SKM-1 (cell line): ENCODE measurements around the gene OR52I1.
A peak's percentile ranks its signal among the peaks of the same experiment; 100 is the strongest.

Source experiments
- DNase-seq: peaks from one replicate; lab custom pipeline; 2025; ENCODE audit not compliant: unreplicated experiment; lab: John Stamatoyannopoulos, UW

The OR52I1 gene, protein sequence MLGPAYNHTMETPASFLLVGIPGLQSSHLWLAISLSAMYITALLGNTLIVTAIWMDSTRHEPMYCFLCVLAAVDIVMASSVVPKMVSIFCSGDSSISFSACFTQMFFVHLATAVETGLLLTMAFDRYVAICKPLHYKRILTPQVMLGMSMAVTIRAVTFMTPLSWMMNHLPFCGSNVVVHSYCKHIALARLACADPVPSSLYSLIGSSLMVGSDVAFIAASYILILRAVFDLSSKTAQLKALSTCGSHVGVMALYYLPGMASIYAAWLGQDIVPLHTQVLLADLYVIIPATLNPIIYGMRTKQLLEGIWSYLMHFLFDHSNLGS

DNA sequence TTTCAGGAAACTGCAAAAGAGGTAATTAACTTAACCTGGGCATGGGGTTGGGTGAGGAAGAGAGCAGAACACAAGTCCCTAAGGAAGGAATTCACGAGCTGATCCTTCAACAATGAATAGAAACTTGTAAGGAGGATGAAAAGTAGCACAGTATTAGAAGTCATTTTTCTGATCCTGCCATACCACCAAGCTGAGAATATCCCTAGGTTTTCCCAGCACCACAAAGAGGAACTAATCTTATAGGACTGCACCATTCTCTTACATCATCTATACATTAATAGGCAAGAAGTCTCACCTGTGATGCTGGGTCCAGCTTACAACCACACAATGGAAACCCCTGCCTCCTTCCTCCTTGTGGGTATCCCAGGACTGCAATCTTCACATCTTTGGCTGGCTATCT is at the start of gene OR52I1:
TSS of gene OR52I1 (plus strand) at position 301 of the 400 bp plus-strand sequence. CDS start at position 301, 0 bp downstream.
- DNase-seq: no peak

DNA sequence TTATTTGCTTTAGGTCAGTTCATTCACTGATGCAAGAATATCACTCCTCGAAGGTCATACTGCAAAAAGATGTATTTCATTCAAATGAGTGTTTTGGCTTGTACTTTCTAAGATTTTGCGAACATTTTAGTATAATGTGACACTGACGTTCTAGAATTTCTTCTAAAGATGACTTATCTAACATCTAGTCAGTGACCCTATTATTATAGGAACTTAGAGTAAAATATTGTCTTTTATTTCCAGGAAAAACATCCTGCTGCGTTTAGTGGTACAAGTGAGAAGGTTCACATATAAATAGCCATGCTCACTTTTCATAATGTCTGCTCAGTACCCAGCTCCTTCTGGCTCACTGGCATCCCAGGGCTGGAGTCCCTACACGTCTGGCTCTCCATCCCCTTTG is 48.9 kb upstream of the OR52I1 start, which contains the start of gene OR52M1:
TSS of gene OR52M1 (plus strand) at position 301 of the 400 bp plus-strand sequence. CDS start at position 301, 0 bp downstream.
- DNase-seq: no peak

DNA sequence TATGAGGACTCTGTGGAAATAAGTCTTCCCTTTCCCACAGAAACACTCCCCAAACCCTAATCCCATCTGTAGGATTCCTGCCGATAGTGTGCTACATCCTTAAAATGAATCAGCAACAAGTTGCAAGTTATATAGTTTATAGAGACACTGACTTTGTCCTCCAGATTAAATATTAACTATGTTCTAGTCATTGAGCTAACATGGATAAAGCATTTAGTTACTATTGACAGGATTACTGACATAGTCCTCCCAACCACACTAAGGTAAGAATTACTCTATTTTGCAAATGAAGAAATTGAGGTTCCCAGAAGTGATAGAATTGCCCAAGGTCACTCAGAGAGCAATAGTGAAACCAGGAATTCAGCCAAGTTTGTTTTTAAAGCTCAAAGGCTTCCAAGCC is 47.0 kb upstream of the OR52I1 start:
- no peak for DNase-seq

DNA sequence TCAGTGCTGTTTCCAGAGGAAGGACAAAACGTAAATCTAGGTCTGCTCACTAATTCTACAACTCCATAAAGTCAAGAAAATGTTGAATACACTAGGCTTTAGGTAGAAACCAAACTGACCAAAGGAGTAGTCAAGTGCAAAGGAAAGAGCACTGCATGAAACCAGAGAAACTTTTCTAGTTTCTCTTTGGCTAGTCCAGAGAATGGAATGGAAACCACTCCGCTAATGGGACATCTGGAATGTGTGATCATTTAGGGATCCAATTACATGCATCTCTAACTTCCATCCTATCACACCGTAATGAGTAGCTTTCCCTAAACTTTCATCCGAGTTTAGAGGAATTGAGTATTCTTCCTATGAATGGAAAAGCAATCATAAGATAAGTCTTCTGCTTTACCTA is 46.4 kb upstream of the OR52I1 start:
- DNase-seq: no peak

DNA sequence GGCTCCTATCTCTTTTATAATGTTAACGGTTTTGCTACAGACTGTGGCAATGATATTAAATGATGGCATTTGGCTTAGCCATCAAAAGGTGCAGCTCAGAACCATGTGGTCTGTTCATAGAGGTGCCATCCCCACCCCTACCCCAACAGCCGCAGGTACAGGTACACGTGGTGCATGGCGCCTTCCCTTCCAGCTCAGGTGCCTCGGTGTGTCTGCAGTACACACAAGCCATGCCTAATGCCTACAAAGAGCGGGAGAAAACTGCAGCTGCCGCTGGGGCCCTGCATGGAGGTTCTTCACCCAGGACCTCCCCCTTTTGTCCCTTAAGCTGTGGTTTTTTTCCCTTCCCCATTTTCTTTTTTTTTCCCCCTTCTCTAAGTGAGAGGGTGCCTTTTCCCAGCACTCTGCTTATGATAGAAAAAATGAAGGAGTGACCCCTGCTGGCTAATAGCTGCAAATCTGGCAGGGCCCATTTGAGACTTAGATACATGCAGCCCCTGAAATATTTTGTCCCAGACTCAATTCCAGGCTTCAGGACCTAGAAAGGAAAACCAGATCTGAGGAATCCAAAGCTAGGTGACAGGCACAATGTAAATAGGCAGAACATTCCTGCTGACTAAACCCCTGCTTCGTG is 42.4 kb upstream of the OR52I1 start:
- no peak for DNase-seq

DNA sequence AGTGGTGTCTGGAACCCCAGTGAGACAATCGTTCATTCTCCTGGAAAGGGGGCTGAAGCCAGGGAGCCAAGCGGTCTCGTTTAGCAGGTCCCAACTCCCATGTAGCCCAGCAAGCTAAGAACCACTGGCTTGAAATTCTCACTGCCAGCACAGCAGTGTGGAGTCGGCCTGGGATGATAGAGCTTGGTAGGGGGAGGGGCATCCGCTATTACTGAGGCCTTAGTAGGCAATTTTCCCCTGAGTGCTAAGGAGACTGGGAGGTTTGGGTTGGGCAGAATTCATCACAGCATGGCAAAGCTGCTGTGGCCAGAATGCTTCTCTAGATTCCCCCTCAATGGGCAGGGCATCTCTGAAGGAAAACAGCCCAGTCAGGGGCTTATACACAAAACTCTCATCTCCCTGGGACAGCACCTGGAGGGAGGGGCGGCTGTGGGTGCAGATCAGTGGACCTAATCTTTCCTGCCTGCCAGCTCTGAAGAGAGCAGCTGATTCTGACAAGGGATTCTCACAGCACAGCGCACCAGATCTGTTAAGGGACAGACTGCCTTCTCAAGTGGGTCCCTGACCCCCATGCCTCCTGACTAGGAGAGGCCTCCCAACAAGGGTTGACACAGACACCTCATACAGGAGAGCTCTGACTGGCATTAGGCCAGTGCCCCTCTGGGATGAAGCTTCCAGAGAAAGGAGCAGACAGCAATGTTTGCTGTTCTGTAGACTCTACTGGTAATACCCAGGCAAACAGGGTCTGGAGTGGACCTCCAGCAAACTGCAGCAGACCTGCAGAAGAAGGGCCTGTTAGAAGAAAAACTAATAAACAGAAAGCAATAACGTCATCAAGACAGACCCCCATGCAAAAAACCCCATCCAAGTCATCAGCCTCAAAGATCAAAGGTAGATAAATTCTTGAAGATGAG is 34.1 kb upstream of the OR52I1 start:
- no peak for DNase-seq

DNA sequence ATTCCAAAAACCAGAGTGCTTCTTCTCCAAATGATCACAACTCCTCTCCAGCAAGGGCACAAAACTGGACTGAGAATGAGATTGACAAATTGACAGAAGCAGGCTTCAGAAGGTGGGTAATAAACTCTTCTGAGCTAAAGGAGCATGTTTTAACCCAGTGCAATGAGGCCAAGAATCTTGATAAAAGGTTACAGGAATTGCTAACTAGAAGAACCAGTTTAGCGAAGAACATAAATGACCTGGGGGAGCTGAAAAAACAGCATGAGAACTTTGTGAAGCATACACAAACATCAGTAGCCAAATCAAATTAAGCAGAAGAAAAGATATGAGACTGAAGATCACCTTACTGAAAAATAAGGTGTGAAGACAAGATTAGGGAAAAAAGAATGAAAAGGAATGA is 33.4 kb upstream of the OR52I1 start:
- DNase-seq: no peak

DNA sequence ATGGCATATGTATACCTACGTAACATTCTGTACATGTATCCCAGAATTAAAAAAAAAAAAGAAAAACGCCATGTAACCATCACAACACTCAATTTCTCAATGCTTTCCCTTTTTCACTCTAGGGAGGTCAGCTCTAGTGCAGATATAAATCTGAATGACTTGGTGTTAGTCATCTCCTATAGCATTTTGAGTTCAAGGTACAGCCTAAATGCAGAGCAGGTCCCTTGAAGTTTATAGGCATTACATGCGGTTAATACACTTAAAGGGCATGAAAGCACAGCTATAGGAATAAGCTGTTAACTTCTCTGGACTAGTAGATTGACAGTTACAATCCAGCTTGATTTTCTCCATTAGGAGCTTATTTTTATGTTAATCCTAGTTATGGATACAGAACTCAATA is 28.5 kb upstream of the OR52I1 start:
- DNase-seq: no peak

DNA sequence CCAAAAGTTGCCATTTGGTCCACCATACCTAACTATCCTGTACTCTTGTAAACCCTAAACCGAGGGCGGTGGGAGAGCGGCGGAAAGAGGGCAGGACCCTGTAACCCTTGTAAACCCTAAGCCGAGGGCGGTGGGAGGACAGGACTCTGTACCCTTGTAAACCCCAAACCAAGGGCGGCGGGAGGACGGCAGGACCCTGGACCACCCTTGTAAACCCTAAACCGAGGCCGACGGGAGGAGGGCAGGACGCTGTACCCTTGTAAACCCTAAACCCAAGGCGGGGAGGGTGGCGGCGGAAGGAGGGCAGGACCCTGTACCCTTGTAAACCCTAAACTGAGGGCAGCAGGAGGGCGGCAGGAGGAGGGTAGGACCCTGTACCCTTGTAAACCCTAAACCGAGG is 24.8 kb upstream of the OR52I1 start:
- DNase-seq: no peak

DNA sequence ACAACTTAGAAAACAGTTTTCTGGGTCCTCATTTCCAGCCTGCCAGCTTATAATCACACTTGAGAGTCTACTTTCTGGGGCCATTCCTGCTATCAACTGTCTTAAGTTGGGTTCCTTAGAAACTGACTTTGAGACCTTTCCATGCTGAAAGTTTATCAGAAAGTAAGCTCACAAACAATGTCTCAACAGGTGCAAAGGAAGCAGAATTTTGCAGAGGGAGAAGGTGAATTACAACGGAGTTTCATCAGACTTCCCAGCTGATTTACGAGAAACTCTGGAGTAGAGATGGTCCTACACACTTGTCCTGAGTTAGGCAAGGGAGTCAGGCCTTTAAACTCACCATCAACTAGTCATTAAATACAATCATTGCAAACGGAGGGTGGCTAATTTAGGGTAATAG is 17.0 kb upstream of the OR52I1 start:
- no peak for DNase-seq

DNA sequence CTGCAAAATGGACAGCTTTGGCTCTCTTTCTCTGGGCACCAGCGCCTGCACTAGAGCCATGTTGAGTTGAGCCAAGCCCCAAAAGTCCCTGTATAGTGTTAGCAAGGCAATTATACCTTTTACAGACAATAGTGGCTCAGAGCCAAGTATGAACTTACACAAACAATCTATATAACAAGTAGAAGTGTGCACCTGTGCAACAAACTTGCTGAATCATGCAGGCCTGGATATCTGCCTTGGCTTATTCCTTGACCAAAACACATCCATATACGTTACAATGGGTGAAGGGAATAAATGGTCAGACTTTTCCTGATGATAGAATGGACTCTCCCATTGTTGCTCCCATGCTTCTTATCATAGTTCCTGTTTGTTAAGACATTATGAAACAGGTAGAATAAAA is 16.1 kb upstream of the OR52I1 start:
- DNase-seq: no peak

DNA sequence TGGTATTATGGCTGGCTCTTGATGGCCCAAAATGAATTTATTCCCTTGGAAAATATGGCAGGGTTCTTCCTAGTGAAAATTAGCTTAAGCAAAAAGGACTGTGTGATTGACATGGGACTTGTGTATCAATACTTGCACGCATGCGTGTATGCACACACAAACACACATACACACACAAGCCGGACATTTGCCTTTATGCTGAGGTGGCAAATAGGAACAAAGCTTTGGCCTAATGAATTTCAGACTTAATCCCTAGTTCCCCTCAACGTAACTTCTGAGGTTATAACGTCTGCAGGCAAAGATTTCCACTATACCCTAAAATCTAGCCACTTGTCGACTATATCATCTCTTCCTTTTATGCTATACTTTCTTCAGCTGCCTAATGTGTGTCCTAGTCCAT is 15.2 kb upstream of the OR52I1 start:
- DNase-seq: no peak

DNA sequence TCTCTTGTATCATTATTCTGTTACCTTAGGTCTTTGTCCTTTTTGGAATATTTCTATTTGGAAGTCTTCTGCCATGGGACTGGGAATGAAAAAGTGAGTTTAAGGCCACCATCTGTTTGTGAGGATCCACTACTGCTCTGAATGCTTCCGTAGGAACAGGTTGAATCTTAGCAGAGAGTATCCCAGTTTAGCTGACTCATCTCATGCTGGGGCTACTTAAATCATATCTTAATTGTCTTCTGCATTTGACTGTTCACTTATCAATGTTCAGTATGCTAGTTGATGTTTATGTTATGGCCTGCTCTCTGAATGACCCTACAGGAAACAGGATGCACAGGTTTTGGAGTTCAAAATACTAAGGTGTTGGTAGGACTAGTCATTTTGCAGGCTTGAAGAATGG is 13.7 kb upstream of the OR52I1 start:
- DNase-seq: no peak

DNA sequence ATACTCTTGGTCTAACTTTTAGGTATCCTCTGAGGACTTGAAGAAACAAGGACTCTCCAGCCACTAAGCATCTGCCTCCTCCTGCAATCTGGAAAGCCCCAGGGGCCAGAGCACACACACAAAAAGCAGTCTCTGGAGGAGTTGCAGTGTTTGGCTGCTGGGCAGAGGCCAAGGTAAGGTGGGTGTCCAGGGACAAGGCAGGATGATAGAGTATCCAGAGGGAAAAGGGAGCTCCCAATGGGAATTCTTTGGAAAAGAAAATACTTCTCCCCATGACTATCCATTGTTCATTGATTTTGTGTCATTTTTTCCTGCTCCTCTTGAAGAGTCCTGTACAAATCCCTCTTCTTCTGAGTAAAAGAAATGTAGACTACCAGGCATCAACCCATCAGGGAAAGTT is 12.4 kb upstream of the OR52I1 start, which contains the start of gene OR52I2:
TSS of gene OR52I2 (plus strand) at position 301 of the 400 bp plus-strand sequence.
- no peak for DNase-seq

DNA sequence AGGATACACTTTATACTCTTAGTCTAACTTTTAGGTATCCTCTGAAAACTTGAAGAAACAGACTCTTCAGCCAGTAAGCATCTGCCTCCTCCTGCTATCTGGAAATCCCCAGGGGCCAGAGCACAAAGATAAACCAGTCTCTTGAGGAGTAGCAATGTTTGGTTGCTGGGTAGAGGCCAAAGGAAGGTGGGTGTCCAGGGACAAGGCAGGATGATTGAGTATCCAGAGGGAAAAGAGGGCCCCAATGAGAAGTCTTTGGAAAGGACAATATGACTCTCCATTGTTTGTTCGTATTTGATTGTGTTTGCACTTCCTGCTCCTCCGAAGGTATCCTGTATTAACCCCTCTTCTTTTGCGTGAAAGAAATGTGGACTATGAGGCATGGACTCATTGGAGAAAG is 4.8 kb upstream of the OR52I1 start:
- no peak for DNase-seq

DNA sequence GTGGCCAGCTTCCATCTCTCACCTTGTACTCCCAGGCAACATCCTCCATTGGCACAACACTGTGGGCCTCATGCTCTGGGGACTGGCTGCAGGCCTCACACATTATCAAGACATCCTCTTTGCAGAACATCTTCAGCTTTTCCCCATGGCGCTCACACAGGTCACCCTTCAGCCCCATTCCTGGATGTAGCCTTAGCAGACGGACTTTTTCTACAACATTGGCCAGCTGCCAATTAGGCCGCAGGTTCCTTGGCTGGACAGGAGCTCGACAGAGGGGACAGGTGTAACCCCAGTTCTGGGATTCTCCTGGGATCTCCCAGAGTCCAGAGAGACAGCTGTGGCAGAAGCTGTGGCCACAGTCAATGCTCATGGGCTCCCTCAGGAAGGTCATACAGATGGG is 11.2 kb downstream of the OR52I1 start:
- DNase-seq: no peak

DNA sequence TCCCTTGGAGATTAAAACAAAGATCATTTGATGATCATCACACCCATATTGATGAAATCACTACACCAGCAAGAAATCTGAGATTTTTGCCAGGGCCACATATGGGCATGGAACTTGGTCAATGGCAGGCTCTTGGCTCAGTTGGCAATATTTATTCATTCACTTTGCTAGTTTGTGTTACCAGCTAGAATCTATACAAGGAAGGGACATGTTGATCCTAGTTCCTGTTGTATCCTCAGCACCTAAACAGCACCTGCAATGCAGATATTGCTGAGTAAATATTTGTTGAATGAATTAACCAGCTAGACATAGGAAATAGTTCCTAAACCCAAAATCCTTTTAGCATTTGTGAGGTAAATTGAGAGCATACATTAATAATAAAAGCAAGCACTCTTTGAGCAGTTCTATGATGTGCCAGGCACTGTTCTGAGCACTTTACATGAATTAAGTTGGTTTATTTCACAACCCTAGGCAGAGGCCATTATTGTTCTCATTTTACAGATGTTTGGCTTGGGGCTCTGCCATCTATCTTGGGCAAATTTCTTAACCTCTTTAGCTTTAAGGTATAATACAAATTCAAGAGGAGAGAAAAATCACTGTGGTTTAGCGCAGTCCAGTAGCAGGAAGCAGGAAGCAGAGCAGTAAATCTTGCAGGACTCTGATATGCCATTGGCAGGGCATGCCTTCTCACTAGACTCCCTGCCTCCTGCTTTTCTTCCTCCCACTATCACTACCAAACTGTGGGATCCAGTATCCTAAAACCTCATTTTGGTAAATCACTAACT is 12.6 kb downstream of the OR52I1 start:
- DNase-seq: no peak

DNA sequence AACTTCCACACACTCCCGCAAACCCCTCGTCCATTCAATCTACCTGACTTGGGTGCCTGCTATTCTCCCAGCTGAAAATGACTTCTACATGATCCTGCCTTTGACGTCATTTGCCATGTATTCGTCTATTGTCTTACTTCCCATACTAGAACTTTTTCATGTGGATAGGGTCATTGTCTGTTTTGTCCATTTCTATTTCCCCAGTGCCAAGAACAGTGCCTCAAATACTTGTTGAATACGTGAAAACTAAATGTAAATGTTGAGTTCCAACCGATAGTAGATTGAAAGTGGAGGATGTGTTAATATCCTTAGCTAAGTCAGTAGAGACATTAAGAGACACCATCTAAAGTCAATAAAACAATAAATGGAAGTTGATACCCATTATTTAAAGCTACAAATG is 13.3 kb downstream of the OR52I1 start:
- no peak for DNase-seq

DNA sequence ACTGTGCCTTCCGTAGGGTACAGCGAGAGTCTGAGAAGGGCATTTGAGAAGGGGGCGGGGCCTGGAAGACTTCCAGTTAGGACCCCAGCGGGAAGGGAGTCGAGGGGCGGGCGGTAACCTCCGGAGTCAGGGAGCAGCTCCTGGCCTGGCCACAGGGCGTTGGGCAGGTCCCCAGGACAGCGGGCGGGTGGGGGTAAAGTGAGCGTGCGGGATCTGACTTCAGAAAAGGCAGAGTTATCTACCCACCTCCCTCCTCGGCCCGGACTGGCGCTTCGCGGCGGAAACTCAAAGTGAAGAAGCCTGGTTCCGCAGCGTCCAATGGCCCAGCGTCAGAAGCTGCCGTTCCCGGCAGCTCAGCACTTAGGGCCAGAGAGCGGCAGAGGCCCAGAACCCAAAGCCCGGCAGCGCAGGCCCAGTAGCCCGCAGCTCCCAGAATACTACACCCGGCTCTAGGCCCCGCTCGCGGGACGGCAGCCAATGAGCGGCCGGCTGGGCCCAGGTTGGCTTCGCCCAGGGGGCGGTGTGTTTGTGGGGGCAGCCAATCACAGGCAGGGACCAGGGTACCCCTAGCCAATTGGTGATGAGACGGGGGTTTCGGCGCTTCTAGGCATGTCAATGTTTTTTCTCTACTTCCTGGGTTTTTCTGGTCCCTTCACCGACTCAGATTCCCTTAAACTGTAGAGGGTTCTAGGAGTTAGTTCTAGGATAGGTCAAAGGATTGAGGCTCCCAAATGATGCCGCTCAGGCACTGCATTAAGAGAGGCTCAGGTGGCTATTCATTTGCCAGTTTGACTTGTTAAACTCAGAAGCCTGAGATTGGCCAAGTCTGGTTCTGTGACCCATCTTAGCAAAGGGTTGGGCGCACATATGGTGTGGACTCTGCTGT is 14.2 kb downstream of the OR52I1 start, which contains the start of gene TRIM68:
TSS of gene TRIM68 (minus strand) at position 451 of the 886 bp plus-strand sequence. CDS start 2,727 bp downstream, outside the sequence.
- DNase-seq: peak; percentile 79
